Breast epithelium (tissue), 4 donors: ENCODE measurements around the gene RAD9B. TPM values are rescaled to one million over a fixed set of nuclear protein-coding genes. Genes with fewer than 3 reads are reported as not detected.

Experiments
- DNase-seq, 2 donors: peaks; one replicate each; pipeline ENCODE4 v3.0.0-alpha.2; 2019; ENCODE audit warnings: low spot score in 2 of 2
- H3K27ac ChIP-seq, 2 donors: fragments of 200-600 bp; sonication (generic) in 1 of 2; one replicate each; pipeline ENCODE4 v1.5.1; 2016 to 2019; ENCODE audit warnings: mild to moderate bottlenecking in 1 of 2
- H3K27me3 ChIP-seq, 2 donors: fragments of 200-600 bp; sonication (generic) in 1 of 2; one replicate each; pipeline versions ENCODE4 v1.5.1 to v1.6.0; 2017 to 2019; ENCODE audit warnings: control low read depth in 1 of 2, mild to moderate bottlenecking in 1 of 2
- H3K36me3 ChIP-seq: fragments of 200-600 bp; one replicate; pipeline ENCODE4 v1.5.1; 2019
- H3K4me1 ChIP-seq, 2 donors: fragments of 200-600 bp; sonication (generic); one replicate each; pipeline ENCODE4 v1.5.1; 2016 to 2019; ENCODE audit warnings: control low read depth in 1 of 2
- H3K4me3 ChIP-seq, 3 donors: fragments of 200-600 bp; sonication (generic); 1 replicate in 2 of 3; 2 replicates in 1 of 3; pipeline ENCODE4 v1.5.1; 2016 to 2019; ENCODE audit warnings: mild to moderate bottlenecking in 3 of 3, moderate library complexity in 2 of 3
- H3K9me3 ChIP-seq, 2 donors: fragments of 200-600 bp; sonication (generic) in 1 of 2; one replicate each; pipeline ENCODE4 v1.5.1; 2016 to 2019; ENCODE audit warnings: control low read depth in 1 of 2
- CTCF ChIP-seq, 3 donors: fragments of 450-650 bp; IDR thresholded peaks; one replicate each; pipeline ENCODE4 v1.5.1; 2016 to 2017; ENCODE audit warnings: antibody characterized with exemption in 3 of 3, mild to moderate bottlenecking in 3 of 3, moderate library complexity in 3 of 3
- POLR2A ChIP-seq: fragments of 450-650 bp; IDR thresholded peaks from one replicate; pipeline ENCODE4 v1.6.1; 2016; ENCODE audit warnings: antibody characterized with exemption, mild to moderate bottlenecking, moderate library complexity
- POLR2AphosphoS5 ChIP-seq, 3 donors: sonication (generic); formaldehyde crosslinking; IDR thresholded peaks; one replicate each; pipeline ENCODE4 v1.6.1; 2017; ENCODE audit warnings: antibody characterized with exemption in 3 of 3
- intact Hi-C: fragments of 100-400 bp; cut with DNase I; formaldehyde crosslinking; loops from one replicate; pipeline ENCODE4 v1.15.1; 2023; ENCODE audit warnings: low total_unique reads
- total RNA-seq, 3 donors: library from RNA; depleted of rRNA; stranded (reverse); fragments of >200 nt; gene quantifications; one replicate each; pipeline ENCODE4 v1.1.0, GENCODE V29; 2016

Gene RAD9B
- total RNA-seq, 3 donors from 2014 or later = 0.48 to 2.8 (median 0.66) TPM

GRCh38 chr12:110466791-110467190 lies 35.3 kb upstream of the RAD9B start:
- DNase-seq = no peak
- TF ChIP-seq POLR2AphosphoS5 (IDR thresholded peaks at IDR 0.05) (no peak), POLR2A (no peak), CTCF (IDR thresholded peaks at IDR 0.05) (no peak)
- no peaks in the 10 kb centered on the region for H3K36me3 ChIP-seq
- H3K27ac ChIP-seq = no peak overlapping the region
- peak overlapping the region in 2 of 3 donors; percentile 84 to 86 for H3K4me3 ChIP-seq
- H3K4me1 ChIP-seq = no peaks in the 10 kb centered on the region
- intact Hi-C loops = no loop called here
- H3K9me3 ChIP-seq = no peaks in the 10 kb centered on the region
- H3K27me3 ChIP-seq = no peaks in the 10 kb centered on the region

GRCh38 chr12:110467847-110468213 lies 34.3 kb upstream of the RAD9B start:
- no peaks in the 10 kb centered on the region for H3K27me3 ChIP-seq
- H3K36me3 ChIP-seq = no peaks in the 10 kb centered on the region
- peak overlapping the region; percentile 68 to 86 (median 84) for H3K4me3 ChIP-seq
- no peaks in the 10 kb centered on the region for H3K4me1 ChIP-seq
- intact Hi-C loops = no loop called here
- H3K9me3 ChIP-seq = no peaks in the 10 kb centered on the region
- no peak for DNase-seq
- peak overlapping the region; percentile 92 to 97 for H3K27ac ChIP-seq
- TF ChIP-seq POLR2A (peak; percentile 72), POLR2AphosphoS5 (IDR thresholded peaks at IDR 0.05) (no peak), CTCF (IDR thresholded peaks at IDR 0.05) (no peak)

GRCh38 chr12:110468214-110469048 lies 33.7 kb upstream of the RAD9B start, which contains the start of the genes FAM216A and GPN3:
Gene FAM216A (plus strand): TSS chr12:110468845. CDS start chr12:110468876, 31 bp downstream.
Gene GPN3 (minus strand): TSS chr12:110468257. CDS start chr12:110468203, 54 bp downstream.
- Histone ChIP-seq H3K27me3 (no peaks in the 10 kb centered on the region), H3K27ac (peak within 1 kb of the TSS; percentile 92 to 97), H3K36me3 (no peaks in the 10 kb centered on the region), H3K9me3 (no peaks in the 10 kb centered on the region), H3K4me1 (no peaks in the 10 kb centered on the region), H3K4me3 (peak within 1 kb of the TSS; percentile 68 to 86 (median 84))
- DNase-seq = peak; percentile 96 to 97
- intact Hi-C loops = no loop called here
- TF ChIP-seq POLR2AphosphoS5 (IDR thresholded peaks at IDR 0.05) = peak; percentile 81 to 93 (median 92)
- TF ChIP-seq POLR2A = no peak
- peak in 1 of 3 donors; percentile 10 for TF ChIP-seq CTCF (IDR thresholded peaks at IDR 0.05)

GRCh38 chr12:110475426-110475825 lies 26.7 kb upstream of the RAD9B start:
- Histone ChIP-seq H3K27ac (no peak overlapping the region), H3K27me3 (no peaks in the 10 kb centered on the region), H3K9me3 (no peaks in the 10 kb centered on the region), H3K36me3 (no peaks in the 10 kb centered on the region), H3K4me3 (no peak overlapping the region), H3K4me1 (no peaks in the 10 kb centered on the region)
- TF ChIP-seq POLR2AphosphoS5 (IDR thresholded peaks at IDR 0.05) (no peak), CTCF (IDR thresholded peaks at IDR 0.05) (no peak), POLR2A (no peak)
- intact Hi-C loops = no loop called here
- no peak for DNase-seq

GRCh38 chr12:110498984-110499706 lies 3.0 kb upstream of the RAD9B start:
- Histone ChIP-seq H3K9me3 (no peaks in the 10 kb centered on the region), H3K27ac (no peak overlapping the region), H3K4me3 (no peak overlapping the region), H3K4me1 (peaks cover 0 to 3% of the 10 kb centered on the region in 2 donors), H3K27me3 (no peaks in the 10 kb centered on the region), H3K36me3 (no peaks in the 10 kb centered on the region)
- intact Hi-C loops = no loop called here
- no peak for DNase-seq
- TF ChIP-seq POLR2A = no peak
- no peak for TF ChIP-seq CTCF (IDR thresholded peaks at IDR 0.05)
- no peak for TF ChIP-seq POLR2AphosphoS5 (IDR thresholded peaks at IDR 0.05)
